Measurements from ENCODE around the gene CAPZB.

CAPZB gene

GRCh38 chr1:19342894-19343616 lies 142.3 kb downstream of the CAPZB start:
- DNase-seq: no peak

GRCh38 chr1:19342062-19342750 lies 143.1 kb downstream of the CAPZB start:
- DNase-seq: no peak

- peak; percentile 66 to 74 for DNase-seq
Measured at GRCh38 chr1:19341201-19342061, 143.9 kb downstream of the CAPZB start.

- DNase-seq: no peak
Measured at GRCh38 chr1:19340387-19340937, 144.9 kb downstream of the CAPZB start.

GRCh38 chr1:19339214-19339861 lies 146.0 kb downstream of the CAPZB start:
- no peak for DNase-seq

- DNase-seq: no peak
Measured at GRCh38 chr1:19338323-19338762, 147.0 kb downstream of the CAPZB start.

GRCh38 chr1:19337289-19337688 lies 148.1 kb downstream of the CAPZB start:
- no peak for DNase-seq

- no peak for DNase-seq
Measured at GRCh38 chr1:19336543-19336942, 148.8 kb downstream of the CAPZB start.

GRCh38 chr1:19333587-19334354 lies 151.6 kb downstream of the CAPZB start:
- DNase-seq: no peak

- DNase-seq: no peak
Measured at GRCh38 chr1:19332832-19333231, 152.5 kb downstream of the CAPZB start.

- no peak for DNase-seq
Measured at GRCh38 chr1:19331262-19331878, 154.0 kb downstream of the CAPZB start.

GRCh38 chr1:19330449-19331135 lies 154.7 kb downstream of the CAPZB start:
- DNase-seq: no peak

- no peak for DNase-seq
Measured at GRCh38 chr1:19329611-19330010, 155.7 kb downstream of the CAPZB start.

GRCh38 chr1:19329188-19329587 lies 156.2 kb downstream of the CAPZB start:
- no peak for DNase-seq

- DNase-seq: no peak
Measured at GRCh38 chr1:19328486-19328885, 156.9 kb downstream of the CAPZB start.

GRCh38 chr1:19327736-19328135 lies 157.6 kb downstream of the CAPZB start:
- DNase-seq: no peak

- no peak for DNase-seq
Measured at GRCh38 chr1:19327301-19327700, 158.0 kb downstream of the CAPZB start.

- DNase-seq: no peak
Measured at GRCh38 chr1:19326748-19327065, 158.6 kb downstream of the CAPZB start.

GRCh38 chr1:19325958-19326747 lies 159.2 kb downstream of the CAPZB start:
- no peak for DNase-seq

- DNase-seq: no peak
Measured at GRCh38 chr1:19325368-19325957, 159.9 kb downstream of the CAPZB start.

Measured in CD4-positive, alpha-beta T cell treated with Interleukin-1 beta for 1 hour (primary cell).